ENCODE results near the gene YTHDF1.

DNA sequence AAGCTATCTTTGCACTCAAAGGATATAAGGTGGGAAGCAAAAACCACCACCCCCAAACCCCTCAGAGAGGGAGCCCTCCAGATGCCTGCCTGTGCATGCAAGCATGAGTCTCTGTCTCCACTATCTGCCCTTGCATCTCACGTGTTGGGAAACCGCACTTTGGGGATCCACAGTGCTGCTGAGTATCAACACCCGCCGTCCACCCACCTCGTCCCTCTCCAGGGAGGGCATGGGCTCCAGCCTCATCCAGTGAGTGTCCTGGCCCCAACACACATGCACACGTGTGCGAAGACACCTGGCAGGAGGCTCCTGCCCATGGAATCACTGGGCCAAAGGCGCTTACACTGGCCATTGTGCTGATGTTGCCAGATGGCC is 3.5 kb upstream of the YTHDF1 start:
- TF ChIP-seq, protein P1, sequence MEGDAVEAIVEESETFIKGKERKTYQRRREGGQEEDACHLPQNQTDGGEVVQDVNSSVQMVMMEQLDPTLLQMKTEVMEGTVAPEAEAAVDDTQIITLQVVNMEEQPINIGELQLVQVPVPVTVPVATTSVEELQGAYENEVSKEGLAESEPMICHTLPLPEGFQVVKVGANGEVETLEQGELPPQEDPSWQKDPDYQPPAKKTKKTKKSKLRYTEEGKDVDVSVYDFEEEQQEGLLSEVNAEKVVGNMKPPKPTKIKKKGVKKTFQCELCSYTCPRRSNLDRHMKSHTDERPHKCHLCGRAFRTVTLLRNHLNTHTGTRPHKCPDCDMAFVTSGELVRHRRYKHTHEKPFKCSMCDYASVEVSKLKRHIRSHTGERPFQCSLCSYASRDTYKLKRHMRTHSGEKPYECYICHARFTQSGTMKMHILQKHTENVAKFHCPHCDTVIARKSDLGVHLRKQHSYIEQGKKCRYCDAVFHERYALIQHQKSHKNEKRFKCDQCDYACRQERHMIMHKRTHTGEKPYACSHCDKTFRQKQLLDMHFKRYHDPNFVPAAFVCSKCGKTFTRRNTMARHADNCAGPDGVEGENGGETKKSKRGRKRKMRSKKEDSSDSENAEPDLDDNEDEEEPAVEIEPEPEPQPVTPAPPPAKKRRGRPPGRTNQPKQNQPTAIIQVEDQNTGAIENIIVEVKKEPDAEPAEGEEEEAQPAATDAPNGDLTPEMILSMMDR (IDR thresholded peaks at IDR 0.05): no peak
- no peak for TF ChIP-seq EP300 (IDR thresholded peaks at IDR 0.05)
